GM10847 (cell line): ENCODE measurements around the gene KLF18.

Source experiments
- POLR2A ChIP-seq: IDR thresholded peaks from 2 replicates; pipeline ENCODE4 v1.6.1; 2011; ENCODE audit not compliant: insufficient read length; ENCODE audit errors: extremely low read depth

The KLF18 gene

DNA sequence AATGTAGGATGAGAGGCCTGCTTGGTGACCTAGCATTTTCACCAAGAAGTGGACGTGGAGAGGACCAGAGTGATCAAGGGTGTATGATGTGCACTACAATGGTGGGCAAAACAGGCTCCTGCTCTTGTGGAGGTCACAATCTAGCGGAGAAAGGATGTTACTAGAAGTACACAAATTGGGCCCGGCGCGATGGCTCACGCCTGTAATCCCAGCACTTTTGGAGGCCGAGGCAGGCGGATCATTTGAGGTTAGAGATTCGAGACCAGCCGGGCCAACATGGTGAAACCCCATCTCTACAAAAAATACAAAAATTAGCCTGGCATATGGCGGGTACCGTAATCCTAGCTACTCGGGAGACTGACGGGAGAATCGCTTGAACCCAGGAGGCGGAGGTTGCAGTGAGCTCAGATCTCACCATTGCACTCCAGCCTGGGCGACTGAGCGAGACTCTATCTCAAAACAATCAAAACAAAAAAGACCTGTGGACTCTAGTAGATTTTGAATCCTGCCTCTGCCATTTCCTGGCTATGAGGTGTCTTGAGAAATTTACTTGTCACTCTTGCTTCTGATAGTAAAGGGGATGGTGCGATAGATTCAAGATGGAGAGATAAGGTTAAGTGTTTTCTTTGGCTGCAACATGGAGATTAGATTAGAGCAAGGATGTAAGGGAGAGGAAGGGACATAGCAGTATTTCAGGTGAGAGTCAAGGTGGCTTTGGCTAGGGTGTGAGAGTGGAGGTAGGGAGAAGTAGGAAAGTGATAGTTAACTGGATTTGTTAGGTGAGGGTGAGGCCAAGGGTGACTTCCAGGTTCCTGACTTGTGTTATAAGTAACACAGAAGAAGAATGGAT, 7.1 kb downstream of the KLF18 start:
- no peak for TF ChIP-seq POLR2A

GRCh38 chr1:44131411-44131810, 10.0 kb downstream of the KLF18 start:
- no peak for TF ChIP-seq POLR2A

- no peak for TF ChIP-seq POLR2A
Measured at GRCh38 chr1:44129616-44130500, 11.6 kb downstream of the KLF18 start.

DNA sequence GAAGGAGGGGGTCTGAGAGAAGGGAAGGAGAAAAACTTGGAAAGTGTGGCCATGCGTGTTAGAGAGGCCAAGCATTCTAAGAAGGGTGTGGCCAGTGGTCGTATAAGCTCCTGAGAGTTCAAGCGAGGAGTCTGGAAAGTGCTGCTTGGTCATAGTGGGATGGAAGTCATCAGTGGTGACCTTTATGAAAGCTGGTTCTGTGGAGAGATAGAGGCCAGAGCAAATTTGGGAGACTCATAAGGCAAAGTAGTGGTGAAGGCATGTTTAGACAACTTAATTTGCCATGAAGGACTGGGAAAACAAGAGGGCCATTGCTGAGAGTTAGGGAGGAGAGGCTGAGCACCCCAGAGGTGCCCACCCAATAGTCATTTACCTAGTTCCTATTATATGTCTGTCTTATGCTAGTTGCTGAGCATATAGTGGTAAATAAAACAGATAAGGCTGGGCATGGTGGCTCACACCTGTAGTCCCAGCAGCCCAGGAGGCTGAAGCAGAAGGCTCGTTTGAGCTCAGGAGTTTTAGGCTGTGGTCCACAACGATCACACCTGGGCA, 21.0 kb downstream of the KLF18 start:
- TF ChIP-seq POLR2A, result no peak

DNA sequence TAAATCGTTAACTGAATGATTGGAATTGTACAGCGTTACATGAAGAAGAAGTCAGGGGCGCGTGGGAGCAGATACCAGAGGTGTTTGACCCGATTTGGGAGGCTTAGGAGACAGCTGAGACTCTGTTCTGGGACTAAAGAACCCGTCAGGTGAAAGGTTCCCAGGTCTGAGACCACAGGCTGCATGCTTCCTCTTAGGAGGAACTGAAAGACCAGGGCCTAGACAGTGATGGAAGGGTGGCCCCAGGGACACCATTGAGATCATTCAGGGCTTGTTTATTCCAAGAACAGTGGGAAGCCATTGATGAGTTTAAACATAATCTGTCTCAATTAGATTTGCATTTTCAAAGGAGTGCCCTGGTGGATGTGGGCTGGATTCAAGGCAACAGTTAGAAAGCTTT, 21.9 kb downstream of the KLF18 start:
- TF ChIP-seq POLR2A, result no peak

GRCh38 chr1:44118682-44119081, 22.7 kb downstream of the KLF18 start, which contains the start of gene KLF17:
Gene KLF17, plus strand, starts transcription at chr1:44118821. Its CDS starts 87 bp downstream, at chr1:44118908.
- TF ChIP-seq POLR2A, result no peak

- TF ChIP-seq POLR2A, result no peak
Measured at GRCh38 chr1:44114098-44114497, 27.3 kb downstream of the KLF18 start.

GRCh38 chr1:44113095-44113609, 28.3 kb downstream of the KLF18 start:
- no peak for TF ChIP-seq POLR2A

- TF ChIP-seq POLR2A, result no peak
Measured at GRCh38 chr1:44112486-44112885, 28.9 kb downstream of the KLF18 start.

GRCh38 chr1:44111861-44112260, 29.6 kb downstream of the KLF18 start:
- no peak for TF ChIP-seq POLR2A

DNA sequence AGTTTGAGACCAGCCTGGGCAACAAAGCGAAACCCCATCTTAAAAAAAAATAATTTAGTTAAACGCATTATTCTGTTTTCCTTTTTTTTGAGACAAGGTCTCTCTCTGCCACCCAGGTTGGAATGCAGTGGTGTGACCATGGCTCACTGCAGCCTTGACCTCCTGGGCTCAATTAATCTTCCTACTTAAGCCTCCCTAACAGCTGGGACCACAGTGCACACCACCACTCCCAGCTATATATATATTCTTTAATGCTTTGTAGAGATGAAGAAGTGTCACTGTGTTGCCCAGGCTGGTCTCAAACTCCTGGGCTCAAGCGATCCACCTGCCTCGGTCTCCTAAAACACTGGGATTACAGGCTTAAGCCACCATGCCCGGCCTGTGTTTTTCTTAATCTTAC, 30.5 kb downstream of the KLF18 start:
- TF ChIP-seq POLR2A, result no peak

DNA sequence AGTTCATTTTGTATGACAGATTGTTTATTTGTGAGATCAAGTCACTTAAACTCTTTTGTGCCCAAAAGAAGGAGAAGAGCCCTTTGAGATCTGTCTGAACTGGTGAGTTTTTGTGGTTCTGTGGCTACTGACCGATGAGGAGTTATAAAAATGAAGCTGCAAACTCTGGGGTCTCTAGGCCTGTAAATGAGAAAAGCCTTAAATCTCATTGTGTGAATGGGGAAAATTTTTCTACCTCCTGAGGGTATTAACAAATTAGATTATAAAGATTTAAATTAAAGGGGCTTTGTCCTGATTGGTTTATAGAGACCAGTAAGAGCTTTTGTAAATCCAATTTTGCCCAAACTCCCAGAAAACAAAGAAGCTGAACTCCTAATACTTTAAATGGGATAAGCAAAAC, 32.5 kb downstream of the KLF18 start:
- no peak for TF ChIP-seq POLR2A

GRCh38 chr1:44108241-44108640, 33.2 kb downstream of the KLF18 start:
- no peak for TF ChIP-seq POLR2A

GRCh38 chr1:44105810-44106209, 35.6 kb downstream of the KLF18 start:
- no peak for TF ChIP-seq POLR2A

GRCh38 chr1:44103270-44104131, 37.9 kb downstream of the KLF18 start:
- TF ChIP-seq POLR2A, result no peak

GRCh38 chr1:44101328-44101727, 40.1 kb downstream of the KLF18 start:
- no peak for TF ChIP-seq POLR2A
